ENCODE measurements around the gene CUX1.

Gene CUX1

DNA sequence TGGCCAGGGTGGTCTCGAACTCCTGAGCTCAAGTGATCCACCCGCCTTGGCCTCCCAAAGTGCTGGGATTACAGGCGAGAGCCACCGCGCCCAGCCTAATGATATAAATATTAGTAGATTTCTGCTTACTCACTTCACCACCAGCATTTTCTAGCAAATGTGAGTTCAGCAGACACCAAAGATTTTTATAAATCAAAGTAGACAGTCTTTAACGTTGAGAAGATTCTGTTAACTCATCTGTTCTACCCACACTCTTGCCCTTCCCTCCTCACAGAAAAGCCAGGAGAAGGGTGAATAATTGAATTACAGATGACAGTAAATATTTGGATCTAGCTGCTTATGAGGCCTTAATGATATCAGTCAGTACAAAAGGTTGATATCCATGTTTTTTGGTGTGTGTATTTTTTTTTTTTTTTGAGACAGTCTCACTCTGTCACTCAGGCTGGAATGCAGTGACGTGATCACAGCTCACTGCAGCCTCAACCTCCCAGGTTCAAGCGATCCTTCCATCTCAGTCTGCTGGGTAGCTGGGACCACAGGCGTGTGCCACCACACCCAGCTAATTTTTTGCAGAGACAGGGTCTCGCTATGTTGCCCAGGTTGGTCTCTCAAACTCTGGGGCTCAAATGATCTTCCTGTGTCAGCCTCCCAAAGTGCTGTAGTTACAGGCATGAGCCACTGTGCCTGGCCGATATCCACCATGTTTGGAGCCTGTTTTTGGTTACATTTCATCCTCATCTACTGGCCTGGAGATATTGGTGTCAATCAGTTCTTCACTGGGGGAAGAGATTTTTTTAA is 120.5 kb downstream of the CUX1 start:
- DNase-seq (ENCODE audit: low spot score) = no peak

DNA sequence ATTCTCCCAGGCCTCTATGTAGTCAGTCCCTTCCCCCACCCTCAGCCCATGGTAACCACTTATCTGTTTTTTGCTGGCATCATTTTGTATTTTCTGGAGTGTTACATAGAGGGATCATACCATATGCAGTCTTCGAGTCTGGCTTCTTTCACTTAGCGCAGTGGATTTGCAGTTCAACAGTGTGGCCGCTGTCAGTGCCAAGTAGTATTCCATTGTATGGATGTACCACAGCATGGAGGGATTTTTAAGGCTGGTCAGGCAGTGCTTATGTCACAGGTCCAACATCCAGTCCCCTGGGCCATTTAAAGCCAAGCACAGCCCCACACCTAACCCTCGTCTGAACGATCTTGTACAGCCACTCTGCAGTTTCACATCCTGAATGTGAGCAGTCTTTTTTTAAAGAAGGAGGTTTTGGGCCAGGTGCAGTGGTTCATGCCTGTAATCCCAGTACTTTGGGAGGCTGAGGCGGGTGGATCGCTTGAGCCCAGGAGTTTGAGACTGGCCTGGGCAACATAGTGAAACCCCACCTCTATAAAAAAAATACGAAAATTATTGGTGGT is 121.8 kb downstream of the CUX1 start:
- DNase-seq (ENCODE audit: low spot score) = no peak

DNA sequence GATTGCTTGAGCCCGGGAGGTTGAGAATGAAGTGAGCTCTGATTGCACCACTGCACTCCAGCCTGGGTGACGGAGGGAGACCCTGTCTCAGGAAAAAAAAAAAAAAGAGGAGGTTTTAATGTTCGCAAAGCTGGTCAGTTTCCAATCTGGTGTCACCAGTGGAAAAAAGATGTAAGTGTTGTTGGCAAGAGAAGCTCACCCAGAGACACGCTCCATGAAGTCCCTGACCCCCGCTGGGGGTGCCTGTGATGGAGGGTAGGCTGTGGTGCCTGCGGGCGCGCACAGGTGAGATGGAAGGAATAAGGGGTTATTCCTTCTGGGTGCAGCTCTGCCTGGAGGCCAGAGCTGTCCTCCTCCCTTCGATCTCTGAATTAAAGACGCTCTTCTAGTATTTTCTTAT is 122.7 kb downstream of the CUX1 start:
- no peak for DNase-seq (ENCODE audit: low spot score)

DNA sequence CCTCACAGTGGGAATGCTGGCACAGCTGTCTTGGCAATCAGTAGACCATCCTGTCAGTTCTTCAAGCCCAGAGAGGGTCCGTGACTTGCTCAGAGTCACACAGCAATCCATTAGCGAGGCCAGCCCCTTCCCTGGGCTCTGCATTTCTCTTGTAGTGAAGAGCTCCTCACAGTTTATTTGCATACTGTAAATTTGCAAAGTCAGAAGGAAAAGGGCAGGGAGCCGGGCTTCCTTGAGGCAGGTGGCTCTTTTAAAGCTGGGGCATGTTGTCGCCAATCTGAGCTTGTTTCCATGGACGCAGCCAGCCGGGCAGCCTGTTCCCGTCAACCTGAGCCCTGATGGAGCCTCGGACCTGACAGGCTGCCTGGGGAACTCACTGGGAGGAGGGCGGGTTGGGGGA is 123.4 kb downstream of the CUX1 start:
- DNase-seq (ENCODE audit: low spot score) = peak; percentile 58

DNA sequence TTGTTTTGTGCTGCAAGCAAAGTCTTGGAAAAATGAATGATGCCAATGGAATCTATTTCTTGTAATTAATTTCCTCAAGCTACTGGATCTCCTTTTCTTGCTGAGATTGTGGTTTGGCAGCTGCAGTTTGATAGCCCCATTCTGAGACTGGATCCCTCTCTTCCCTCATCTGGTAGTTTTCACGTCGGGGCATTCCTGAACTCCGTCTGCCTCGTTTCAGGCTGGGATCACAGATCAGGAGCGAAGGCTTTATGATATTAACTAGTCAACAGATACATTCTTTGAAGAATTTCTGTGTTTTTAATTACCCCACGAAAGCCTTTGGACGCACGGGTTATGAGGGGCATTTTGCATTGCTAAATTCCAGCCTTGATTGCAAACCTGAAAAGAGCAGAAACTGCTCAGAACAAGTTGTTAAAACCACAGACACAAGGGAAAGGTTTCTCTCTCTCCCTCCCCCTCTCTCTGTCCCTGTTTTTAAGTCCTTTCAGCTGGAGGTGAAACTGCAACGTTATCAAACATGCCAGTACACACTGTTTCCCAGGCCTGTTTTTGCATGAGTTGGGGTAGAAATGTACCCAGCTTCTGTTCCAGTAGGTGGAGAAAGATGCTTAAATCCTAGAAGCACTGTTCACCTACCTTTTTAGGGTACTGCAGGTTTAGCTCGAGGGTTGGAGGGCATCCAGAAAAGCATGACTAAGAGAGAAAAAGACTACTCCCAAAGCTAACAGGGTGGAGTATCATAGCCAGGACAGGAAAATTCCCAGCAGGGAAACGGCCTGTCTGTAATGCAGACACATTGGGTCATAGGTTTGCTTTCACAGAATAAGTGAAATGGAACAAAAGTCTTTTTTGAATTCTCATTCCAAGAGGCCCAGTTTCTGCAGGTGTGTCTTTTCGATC is 124.3 kb downstream of the CUX1 start:
- no peak for DNase-seq (ENCODE audit: low spot score)

DNA sequence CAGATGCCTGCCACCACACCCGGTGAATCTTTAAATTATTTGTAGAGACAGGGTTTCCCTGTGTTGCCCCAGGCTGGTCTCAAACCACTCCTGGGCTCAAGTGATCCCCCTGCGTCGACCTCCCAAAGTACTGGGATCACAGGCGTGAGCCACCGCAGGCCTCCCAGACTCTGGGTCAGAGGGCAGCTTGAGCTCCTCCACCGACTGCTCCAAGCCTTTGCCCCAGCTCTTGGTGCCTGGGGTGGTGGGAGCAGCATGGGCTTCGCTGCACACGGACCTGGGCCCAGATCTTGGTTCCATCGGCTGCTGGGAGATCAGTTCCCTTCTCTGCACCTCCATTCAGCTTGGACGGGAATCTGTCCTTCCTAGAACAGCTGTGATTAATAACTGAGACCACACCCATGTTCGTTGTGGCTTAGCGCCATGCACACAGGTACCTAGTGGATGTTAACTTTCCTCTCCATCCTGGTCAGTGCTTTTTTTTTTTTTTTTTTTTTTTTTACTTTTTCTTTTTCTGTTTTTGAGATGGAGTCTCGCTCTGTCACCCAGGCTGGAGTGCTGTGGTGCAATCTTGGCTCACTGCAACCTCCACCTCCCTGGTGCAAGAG is 125.3 kb downstream of the CUX1 start:
- no peak for DNase-seq (ENCODE audit: low spot score)

DNA sequence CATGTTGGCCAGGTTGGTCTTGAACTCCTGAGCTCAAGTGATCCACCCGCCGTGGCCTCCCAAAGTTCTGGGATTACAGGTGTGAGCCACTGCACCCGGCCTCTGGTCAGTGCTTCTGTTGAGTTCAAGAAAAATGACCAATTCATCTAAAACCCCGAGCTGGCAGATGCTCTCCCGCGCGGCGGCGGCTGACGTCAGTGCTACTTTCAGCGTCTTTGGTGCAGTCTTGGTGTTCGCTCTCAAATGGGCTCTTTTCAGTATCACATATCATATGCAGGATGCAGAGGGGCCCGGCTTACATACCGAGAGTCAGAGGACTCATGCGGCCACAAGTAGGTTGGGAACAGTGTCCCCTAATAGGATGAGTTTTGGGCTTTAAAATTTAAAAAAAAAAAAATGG is 125.9 kb downstream of the CUX1 start:
- DNase-seq (ENCODE audit: low spot score) = no peak

DNA sequence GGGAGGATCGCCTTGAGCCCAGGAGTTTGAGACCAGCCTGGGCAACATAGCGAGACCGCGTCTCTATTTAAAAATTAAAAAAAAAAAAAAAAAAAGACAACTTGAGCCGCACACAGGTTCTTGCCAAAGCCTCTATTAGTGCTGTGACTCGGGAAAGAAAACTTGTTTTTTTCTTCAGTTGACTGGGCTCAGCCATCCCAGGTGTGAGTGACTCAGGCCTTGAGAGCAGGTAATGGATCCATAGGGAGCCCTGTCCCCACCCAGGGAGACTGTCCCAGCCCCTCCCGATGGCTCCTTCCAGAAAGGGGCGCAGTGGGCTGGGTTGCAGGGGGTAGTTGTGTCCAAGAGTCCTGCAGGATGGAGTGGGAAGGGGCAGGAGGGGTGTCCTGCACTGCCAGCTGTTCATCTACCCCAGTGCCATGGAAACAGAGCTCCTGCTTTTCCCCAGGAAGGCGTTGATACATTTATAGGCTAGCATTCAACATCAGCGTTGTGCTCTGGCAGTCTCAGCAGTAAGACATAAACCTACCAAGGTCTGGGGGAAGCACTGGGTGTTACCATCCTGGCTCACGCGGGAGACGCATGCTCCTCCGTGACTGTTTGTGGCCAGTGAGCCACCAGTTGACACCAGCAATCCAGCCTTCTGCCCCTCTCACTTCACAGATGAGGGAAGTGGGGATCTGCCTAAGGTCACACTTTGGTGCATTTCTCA is 126.6 kb downstream of the CUX1 start:
- DNase-seq (ENCODE audit: low spot score) = no peak

DNA sequence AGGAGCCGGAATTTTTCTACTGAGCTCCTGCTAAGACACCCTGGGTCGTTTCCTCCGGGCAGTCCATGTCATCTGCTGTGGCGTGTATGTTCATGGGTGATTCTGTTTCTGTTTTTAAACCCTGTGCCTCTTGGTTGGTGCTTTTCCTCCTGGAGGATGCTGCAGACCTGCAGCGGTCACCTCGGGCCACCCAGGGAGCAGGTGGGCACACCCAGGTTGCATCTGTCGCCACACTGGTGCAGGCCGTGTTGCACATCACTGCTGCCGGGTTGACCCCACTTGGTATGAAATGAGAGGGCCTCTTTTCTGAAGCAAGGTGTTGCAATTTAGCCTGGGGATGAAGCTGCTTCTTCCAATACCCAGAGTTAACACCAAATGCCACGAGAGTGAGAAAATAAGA is 127.2 kb downstream of the CUX1 start:
- DNase-seq (ENCODE audit: low spot score) = no peak

DNA sequence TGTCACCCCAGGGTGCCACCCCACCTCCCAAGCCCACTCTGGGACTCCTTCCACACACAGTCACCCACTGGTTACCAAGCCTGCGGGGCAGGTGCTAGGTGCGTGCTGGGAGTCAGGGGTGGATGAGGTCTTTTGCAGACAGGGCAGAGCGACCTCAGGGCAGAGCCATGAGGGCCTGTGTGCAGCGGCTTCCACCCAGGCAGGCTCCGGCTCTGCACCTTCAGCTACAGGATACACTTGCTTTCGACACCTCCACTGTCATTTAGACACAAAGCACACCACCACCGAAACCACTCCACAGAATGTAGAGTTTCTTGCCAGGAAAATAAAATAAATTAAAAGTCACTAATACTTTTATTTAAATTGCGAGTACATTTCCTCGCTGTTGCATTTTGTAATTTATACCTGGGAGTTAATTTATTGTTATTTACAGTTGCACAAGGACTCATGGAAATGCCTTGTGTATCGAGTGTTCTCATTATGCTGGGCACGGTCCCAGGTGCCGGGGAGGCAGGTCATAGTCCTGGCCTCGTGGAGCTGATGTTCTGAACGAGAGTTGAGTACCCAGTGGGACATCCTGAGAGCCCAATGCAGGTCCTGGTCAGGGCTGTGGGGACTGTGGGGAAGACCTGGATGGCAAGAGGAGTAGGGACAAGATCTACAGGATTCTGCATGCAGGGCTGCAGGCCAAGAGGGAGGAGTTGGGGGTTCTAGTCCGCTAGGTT is 127.8 kb downstream of the CUX1 start:
- DNase-seq (ENCODE audit: low spot score) = no peak

DNA sequence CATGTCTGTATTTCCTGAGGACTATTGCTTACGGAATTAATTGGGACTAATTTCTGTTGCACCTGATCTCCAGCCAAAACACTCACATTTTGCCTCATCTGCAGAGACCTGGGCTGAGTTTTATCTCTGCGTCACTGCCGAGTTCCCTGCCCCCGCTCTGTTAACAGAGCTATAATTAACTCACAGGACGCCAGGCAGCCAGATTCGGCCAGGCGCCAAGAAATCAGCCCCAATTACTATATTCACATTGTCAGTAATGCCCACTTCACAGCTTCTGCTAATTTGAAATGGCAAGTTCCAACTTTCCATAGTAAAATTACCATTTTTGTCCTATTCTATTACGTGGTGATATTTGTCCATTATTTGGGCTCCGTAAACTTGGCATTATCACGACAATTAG is 130.5 kb downstream of the CUX1 start:
- no peak for DNase-seq (ENCODE audit: low spot score)

DNA sequence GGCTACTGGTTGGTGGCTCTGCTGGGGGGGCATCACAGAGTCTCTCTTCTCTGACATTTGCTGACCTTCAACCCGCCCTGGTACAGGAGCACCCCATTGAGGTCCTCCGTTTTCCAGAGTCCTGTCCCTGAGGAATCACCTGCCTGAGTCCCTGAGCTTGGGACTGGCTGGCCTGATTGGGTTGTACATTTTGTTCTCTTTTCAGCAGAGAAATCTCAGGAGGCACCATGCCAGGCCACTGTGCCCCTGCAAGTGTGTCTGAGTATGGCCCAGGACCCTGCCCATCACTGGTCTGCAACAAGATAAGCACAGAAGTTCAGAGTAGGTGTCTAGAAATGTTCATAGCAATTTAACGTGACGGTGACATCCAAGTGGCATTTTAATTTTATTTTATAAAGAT is 131.2 kb downstream of the CUX1 start:
- DNase-seq (ENCODE audit: low spot score) = no peak

DNA sequence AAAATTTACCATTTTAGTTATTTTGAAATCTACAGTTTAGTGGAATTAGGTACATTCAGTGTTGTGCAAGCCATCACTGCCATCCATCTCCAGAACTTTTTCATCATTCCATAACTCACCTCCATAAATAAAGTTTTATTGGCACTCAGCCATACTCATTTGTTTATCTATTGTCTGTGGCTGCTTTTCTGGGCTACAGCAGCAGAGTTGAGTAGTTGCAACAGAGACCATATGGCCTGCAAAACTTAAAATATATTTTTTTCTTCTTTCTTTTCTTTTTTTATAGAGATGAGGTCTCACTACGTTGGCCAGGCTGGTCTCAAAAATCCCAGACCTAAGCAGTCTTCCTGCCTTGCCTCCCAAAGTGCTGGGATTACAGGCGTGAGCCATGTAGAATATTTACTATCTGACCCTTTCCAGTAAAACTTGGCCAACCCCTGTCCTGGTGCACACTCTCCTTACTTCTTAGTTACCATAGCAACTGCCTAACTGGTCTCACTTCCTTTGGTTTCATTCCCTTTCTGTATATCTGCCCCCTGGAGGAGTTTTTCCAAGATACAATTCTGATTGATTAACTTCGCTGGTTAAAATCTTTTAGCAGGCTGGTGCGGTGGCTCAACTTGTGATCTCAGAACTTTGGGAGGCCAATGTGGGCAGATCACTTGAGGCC is 133.2 kb downstream of the CUX1 start:
- no peak for DNase-seq (ENCODE audit: low spot score)

DNA sequence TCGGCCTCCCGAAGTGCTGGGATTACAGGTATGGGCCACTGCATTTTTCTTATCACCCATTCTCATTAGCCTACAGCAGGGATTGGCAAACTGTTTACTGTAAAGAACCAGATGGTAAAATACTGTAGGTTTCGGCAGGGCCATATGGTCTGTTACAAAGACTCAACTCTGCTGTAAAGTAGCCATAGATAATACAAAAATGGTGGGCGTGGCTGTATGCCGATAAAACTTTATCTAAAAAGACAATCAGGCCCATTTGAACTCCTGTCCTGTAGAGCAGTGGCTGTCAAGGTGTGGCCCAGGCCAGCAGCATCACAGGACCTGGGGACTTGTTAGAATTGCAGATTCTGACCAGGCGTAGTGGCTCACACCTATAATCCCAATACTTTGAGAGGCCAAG is 134.3 kb downstream of the CUX1 start:
- no peak for DNase-seq (ENCODE audit: low spot score)

DNA sequence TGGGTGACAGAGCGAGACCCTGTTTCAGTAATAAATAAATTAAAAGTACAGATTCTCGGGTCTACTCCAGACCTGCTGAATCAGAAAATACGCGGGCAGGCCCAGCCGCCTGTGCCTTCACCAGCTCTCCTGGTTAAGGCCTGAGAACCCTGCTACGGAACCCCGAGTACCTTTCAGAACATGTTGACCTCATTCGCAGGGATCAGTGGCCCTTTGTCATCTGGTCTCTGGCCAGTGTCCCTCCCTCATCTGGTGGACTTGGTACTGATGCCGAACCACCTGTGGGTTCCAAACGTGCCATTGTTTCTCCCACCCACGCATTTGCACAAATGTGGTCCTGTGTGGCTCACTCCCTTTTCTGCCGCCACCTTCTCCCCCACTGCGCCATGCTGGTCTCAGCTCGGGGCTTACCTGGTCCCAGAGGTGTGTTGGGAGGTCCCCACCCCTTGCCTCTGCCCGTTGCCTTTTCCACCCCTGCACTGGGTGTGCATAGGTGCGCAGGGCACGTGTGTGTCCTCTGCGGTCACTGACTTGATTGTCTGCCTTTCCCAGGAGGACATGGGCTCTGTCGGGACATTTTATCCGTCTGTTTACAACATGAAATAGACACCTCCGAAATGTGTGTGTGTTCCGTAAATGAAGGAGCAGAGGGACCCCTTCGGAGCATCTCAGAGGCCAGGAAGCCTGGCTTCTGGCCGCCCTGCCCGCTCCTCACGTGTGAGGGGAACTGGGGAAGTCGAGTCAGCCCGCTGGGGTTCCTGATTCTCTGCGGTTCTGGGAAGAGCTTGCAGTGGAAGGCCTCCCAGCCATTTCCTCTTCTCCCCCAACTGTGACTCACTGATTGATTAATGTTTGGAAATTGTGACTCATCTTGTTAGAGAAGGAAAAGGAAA is 135.2 kb downstream of the CUX1 start:
- DNase-seq (ENCODE audit: low spot score) = no peak

DNA sequence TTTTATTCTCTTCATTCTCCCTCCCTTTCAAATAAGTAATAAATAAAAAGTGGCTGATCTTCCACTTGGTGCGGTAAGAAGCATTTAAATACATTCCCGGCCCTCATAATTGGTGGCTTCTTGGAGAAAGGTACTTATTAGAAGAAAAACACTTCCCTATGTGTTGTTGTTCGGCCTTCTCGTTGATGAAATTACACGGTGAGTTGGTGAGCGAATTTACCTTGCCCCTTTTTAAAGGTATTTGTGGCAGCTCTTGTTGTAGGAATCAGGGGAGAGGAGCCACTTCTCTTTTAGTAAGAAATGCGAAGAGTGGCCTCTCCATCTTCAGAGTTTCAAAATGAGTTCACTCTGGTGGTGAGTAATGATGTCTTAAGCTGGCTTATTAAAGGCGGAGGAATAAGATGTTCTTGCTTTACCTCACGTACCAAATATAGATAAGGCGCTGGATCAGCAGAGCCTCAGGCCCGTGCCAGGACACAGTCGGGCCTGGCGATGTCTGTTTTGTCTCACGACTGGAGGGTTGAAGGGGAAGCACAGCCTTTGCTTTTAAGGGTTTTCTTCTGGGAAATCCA is 135.9 kb downstream of the CUX1 start:
- no peak for DNase-seq (ENCODE audit: low spot score)

DNA sequence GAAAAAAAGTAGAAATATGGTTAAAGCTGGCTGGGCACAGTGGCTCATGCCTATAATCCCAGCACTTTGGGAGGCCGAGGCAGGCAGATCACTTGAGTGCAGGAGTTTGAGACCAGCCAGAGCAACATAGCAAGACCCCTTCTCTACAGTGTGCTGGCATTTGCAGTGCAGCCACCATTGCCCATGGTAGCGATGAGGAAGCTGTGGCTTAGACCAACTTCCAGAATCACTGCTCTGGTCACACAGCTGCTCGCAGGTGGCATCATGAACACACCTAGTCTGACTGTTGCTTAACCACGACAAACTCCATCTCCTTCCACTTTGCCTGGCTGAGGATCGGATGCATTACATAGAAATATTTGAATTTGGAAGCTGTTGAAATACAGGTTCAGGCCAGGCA is 137.1 kb downstream of the CUX1 start:
- DNase-seq (ENCODE audit: low spot score) = no peak

DNA sequence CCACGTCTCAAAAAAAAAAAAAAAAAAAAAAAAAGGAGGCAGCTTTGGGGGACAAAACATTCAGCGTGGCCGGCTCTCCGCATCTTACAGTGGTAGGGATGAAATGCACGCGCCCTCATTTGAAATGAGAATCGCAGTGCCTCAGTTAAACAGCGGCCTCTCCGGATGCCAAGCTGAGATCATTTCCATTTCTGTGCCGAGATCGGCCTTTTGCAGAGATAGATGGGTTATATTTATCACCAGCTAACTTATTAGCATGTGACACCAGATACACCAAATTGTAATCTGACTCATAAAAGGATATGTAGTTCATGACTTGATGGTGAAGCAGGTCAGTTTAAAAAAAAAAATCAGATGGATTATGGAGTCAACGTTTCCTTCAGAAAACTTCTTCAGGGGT is 138.7 kb downstream of the CUX1 start:
- no peak for DNase-seq (ENCODE audit: low spot score)

All from ecto neural progenitor cell (in vitro differentiated cells).